Calu3 (cell line): ENCODE data around the gene ABCF3. TPM values are rescaled to one million over a fixed set of nuclear protein-coding genes. Genes with fewer than 3 reads are reported as not detected.

Source experiments
- BruUV-seq: library from RNA; stranded (reverse); fragments of 400-500 nt; replicated peaks from 2 replicates; lab custom pipeline; 2021; lab: Mats Ljungman, UMichigan
- CTCF ChIA-PET: fragments of 300-600 bp; sonication (Branson Sonifier 250); formaldehyde crosslinking; loops from one replicate; lab custom pipeline; 2022; ENCODE audit warnings: antibody characterized with exemption; lab: Charles Lee
- DNase-seq: peaks from one replicate; pipeline ENCODE4 v3.0.0; 2022
- H3K27ac Mint-ChIP-seq: one replicate; pipeline ENCODE4 v1.8.0; 2022; ENCODE audit warnings: mixed read lengths; ENCODE audit not compliant: unreplicated experiment
- H3K27me3 Mint-ChIP-seq: one replicate; pipeline ENCODE4 v1.8.0; 2022; ENCODE audit warnings: mixed read lengths; ENCODE audit not compliant: unreplicated experiment
- H3K36me3 Mint-ChIP-seq: one replicate; pipeline ENCODE4 v1.8.0; 2022; ENCODE audit warnings: mild to moderate bottlenecking, moderate library complexity, mixed read lengths; ENCODE audit not compliant: insufficient read depth, unreplicated experiment
- H3K4me1 Mint-ChIP-seq: one replicate; pipeline ENCODE4 v1.8.0; 2022; ENCODE audit warnings: mild to moderate bottlenecking, low read depth, mixed read lengths; ENCODE audit not compliant: unreplicated experiment
- H3K4me3 Mint-ChIP-seq: one replicate; pipeline ENCODE4 v1.8.0; 2022; ENCODE audit warnings: mild to moderate bottlenecking, low read depth, moderate library complexity, mixed read lengths; ENCODE audit not compliant: unreplicated experiment
- H3K9me3 Mint-ChIP-seq: one replicate; pipeline ENCODE4 v1.8.0; 2022; ENCODE audit warnings: low read depth, mixed read lengths; ENCODE audit not compliant: unreplicated experiment
- CTCF ChIP-seq: fragments of 200-600 bp; IDR thresholded peaks from one replicate; pipeline ENCODE4 v1.8.0; 2022; ENCODE audit warnings: antibody characterized with exemption; ENCODE audit not compliant: unreplicated experiment
- intact Hi-C: fragments of 100-400 bp; cut with micrococcal nuclease; formaldehyde crosslinking; loops from one replicate; pipeline ENCODE4 v1.10.0; 2022; ENCODE audit not compliant: unreplicated experiment
- total RNA-seq: library from RNA; stranded (reverse); gene quantifications from 2 replicates; pipeline ENCODE4 v1.2.3, GENCODE V29; 2022

Gene ABCF3
- total RNA-seq, 1 experiment from 2014 or later, result 116 TPM

GRCh38 chr3:184230081-184230602, 44.1 kb downstream of the ABCF3 start:
- BruUV-seq, result no TSS peak
- Mint-ChIP-seq H3K4me3 (peak overlapping the region; percentile 8), H3K27ac (no peak overlapping the region), H3K36me3 (peaks cover 8% of the 10 kb centered on the region), H3K4me1 (peaks cover 11% of the 10 kb centered on the region), H3K9me3 (no peaks in the 10 kb centered on the region), H3K27me3 (peaks cover 72% of the 10 kb centered on the region)
- TF ChIP-seq CTCF, result no peak
- DNase-seq, result peak; percentile 52
- CTCF ChIA-PET, result interaction anchor here (0.6 to 1.5 kb wide), 2 partner anchors 10 to 61 kb away, joined by 3 to 7 read pairs; no protein-coding TSS in a partner anchor
- intact Hi-C loops, result no loop called here

- Mint-ChIP-seq H3K27ac (no peak overlapping the region), H3K9me3 (no peaks in the 10 kb centered on the region), H3K4me1 (peaks cover 11% of the 10 kb centered on the region), H3K36me3 (peaks cover 8% of the 10 kb centered on the region), H3K4me3 (peak overlapping the region; percentile 8), H3K27me3 (peaks cover 65% of the 10 kb centered on the region)
- intact Hi-C loops, result no loop called here
- CTCF ChIA-PET, result interaction anchor here (0.6 to 1.5 kb wide), 2 partner anchors 9 to 61 kb away, joined by 3 to 7 read pairs; no protein-coding TSS in a partner anchor
- no peak for TF ChIP-seq CTCF
- no TSS peak for BruUV-seq
- peak; percentile 45 for DNase-seq
Measured at GRCh38 chr3:184230603-184231528, 44.9 kb downstream of the ABCF3 start.

GRCh38 chr3:184231671-184232070, 45.7 kb downstream of the ABCF3 start:
- Mint-ChIP-seq H3K4me1 (peaks cover 11% of the 10 kb centered on the region), H3K4me3 (peak overlapping the region; percentile 8), H3K36me3 (peaks cover 8% of the 10 kb centered on the region), H3K9me3 (no peaks in the 10 kb centered on the region), H3K27ac (no peak overlapping the region), H3K27me3 (peaks cover 57% of the 10 kb centered on the region)
- DNase-seq, result no peak
- no TSS peak for BruUV-seq
- no peak for TF ChIP-seq CTCF
- intact Hi-C loops, result no loop called here
- CTCF ChIA-PET, result no interaction called here

- no peak overlapping the region for H3K27ac Mint-ChIP-seq
- H3K4me1 Mint-ChIP-seq, result peaks cover 11% of the 10 kb centered on the region
- peaks cover 8% of the 10 kb centered on the region for H3K36me3 Mint-ChIP-seq
- TF ChIP-seq CTCF, result no peak
- CTCF ChIA-PET, result interaction anchor here (0.5 to 0.7 kb wide), 3 partner anchors 30 to 1579 kb away, joined by 3 to 5 read pairs (median 4); no protein-coding TSS in a partner anchor
- H3K27me3 Mint-ChIP-seq, result peaks cover 57% of the 10 kb centered on the region
- H3K4me3 Mint-ChIP-seq, result no peak overlapping the region
- DNase-seq, result no peak
- no TSS peak for BruUV-seq
- intact Hi-C loops, result no loop called here
- no peaks in the 10 kb centered on the region for H3K9me3 Mint-ChIP-seq
Measured at GRCh38 chr3:184233127-184233843, 47.3 kb downstream of the ABCF3 start.
